Activated CD8-positive, alpha-beta memory T cell treated with anti-CD3 and anti-CD28 coated beads, Interleukin-2, amount 10 ng/mL, durations not matched to agents 7 days and 5 days (primary cell): ENCODE measurements around the gene CHD3. TPM values are rescaled to one million over a fixed set of nuclear protein-coding genes. Genes with fewer than 3 reads are reported as not detected.
A peak's percentile ranks its signal among the peaks of the same experiment; 100 is the strongest.

ENCODE experiments used
- ATAC-seq: fragments of 150-1000 bp; cut with Tn5 transposase; one replicate; pipeline ENCODE4 v1.10.0; 2021; ENCODE audit warnings: moderate library complexity
- CTCF ChIA-PET: fragments of 350-600 bp; sonication (Branson Sonifier 250); formaldehyde crosslinking; loops from one replicate; lab custom pipeline; 2021; ENCODE audit warnings: antibody characterized with exemption; lab: Charles Lee
- DNase-seq: peaks from one replicate; pipeline ENCODE4 v3.0.0-alpha.2; 2020
- H3K27ac Mint-ChIP-seq: one replicate; pipeline ENCODE4 v1.8.0; 2021; ENCODE audit warnings: mild to moderate bottlenecking, mixed read lengths
- H3K27me3 Mint-ChIP-seq: one replicate; pipeline ENCODE4 v1.8.0; 2021; ENCODE audit warnings: mixed read lengths
- H3K36me3 Mint-ChIP-seq: one replicate; pipeline ENCODE4 v1.8.0; 2021; ENCODE audit warnings: mild to moderate bottlenecking, mixed read lengths
- H3K4me1 Mint-ChIP-seq: one replicate; pipeline ENCODE4 v1.8.0; 2021; ENCODE audit warnings: mixed read lengths
- H3K4me3 Mint-ChIP-seq: one replicate; pipeline ENCODE4 v1.8.0; 2021; ENCODE audit warnings: mild to moderate bottlenecking, moderate library complexity, mixed read lengths
- H3K9me3 Mint-ChIP-seq: one replicate; pipeline ENCODE4 v1.8.0; 2022; ENCODE audit warnings: low read depth, mixed read lengths
- total RNA-seq, 2 experiments: library from RNA; stranded (reverse); gene quantifications; one replicate each; pipeline ENCODE4 v1.2.3, GENCODE V29; 2021

Gene CHD3
- total RNA-seq, 2 experiments from 2014 or later: 139 to 147 TPM

DNA sequence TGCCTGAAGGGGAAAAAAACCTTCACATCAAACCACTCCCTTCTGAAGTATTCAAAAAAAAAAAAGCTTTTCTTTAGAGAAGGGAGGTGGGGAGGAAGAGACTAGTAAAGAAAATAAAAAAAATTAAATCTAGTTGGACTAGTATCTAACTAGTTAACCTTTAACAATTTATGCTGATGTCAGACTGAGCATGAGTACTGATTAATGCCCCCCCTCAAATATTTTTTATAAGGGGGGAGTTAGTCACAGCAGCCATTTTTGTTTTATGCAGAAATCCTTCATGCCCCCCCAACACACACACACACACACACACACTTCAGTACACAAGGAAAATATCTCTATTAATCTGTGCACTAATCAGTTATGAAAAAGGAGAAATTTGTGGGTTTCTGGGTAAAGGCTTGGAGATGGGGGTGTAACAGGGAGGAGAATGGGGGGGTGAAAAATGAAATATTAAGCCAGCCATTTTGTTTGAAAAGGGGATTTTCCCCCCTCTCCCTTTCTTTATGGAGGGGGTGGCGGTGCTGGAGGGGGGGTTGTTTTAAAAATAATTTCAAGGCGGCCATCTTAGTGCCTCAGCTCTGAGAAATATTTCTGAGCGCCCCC is 4.7 kb upstream of the CHD3 start:
- H3K9me3 Mint-ChIP-seq: no peaks in the 10 kb centered on the region
- H3K4me3 Mint-ChIP-seq: peak overlapping the region; percentile 62
- DNase-seq (no peak), ATAC-seq (no peak)
- CTCF ChIA-PET: interaction anchor here (0.5 to 2.2 kb wide), 5 partner anchors 15 to 236 kb away, joined by 3 to 6 read pairs (median 4); no protein-coding TSS in a partner anchor
- peaks cover 3% of the 10 kb centered on the region for H3K4me1 Mint-ChIP-seq
- no peaks in the 10 kb centered on the region for H3K27me3 Mint-ChIP-seq
- peak overlapping the region; percentile 72 for H3K27ac Mint-ChIP-seq
- H3K36me3 Mint-ChIP-seq: peaks cover 1% of the 10 kb centered on the region

- Mint-ChIP-seq H3K9me3 (no peaks in the 10 kb centered on the region), H3K4me1 (peaks cover 3% of the 10 kb centered on the region), H3K36me3 (peaks cover 1% of the 10 kb centered on the region), H3K27ac (peak overlapping the region; percentile 77), H3K4me3 (peak overlapping the region; percentile 67), H3K27me3 (no peaks in the 10 kb centered on the region)
- peak; percentile 0 for ATAC-seq
- CTCF ChIA-PET: interaction anchor here (1.0 to 1.8 kb wide), 3 partner anchors 21 to 108 kb away, joined by 4 to 6 read pairs (median 5); no protein-coding TSS in a partner anchor
- peak; percentile 54 for DNase-seq
Observed at GRCh38 chr17:7884581-7885366, 3.8 kb upstream of the CHD3 start.

DNA sequence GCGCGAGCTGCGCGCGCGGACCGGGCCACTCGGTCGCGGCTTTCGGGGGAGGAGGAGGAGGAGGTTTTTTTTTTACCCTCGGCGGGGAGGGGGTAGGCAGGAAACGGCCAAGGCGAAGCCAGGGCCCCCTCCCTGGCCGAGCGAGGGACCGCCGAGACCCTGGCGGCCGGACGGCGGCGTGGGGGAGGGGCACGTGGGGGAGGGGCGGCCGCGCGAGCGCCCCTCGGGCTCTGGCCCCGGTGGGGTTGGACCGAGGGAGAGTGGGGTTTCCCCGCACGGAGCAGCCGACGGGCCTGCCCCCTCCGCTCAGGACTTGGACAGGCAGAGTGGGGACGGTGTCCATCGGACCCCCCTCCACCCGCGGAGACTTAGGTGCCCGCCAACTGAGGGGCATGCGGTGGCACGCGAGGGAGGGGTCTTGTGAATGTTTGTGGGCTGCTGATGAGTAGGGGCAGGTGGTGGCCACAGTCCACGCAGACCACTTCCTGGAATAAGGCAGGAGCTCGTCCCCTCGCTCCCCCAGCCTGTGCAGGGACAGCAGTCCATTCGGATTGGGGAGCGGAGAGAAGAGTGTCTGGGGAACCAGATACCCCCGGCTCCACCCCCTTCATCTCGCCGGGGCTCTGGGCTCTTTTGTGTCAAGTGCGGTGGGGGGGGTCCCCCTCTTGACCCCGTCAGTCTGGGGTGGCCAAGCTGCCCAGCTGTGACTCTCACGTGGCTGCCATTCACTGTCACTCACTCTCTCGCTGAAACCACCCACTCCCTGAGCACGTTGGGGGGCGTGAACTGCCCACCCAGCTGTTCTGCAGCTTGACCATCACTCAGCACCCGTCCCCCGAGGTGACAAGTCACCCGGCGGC is 3.0 kb upstream of the CHD3 start:
- peaks cover 3% of the 10 kb centered on the region for H3K4me1 Mint-ChIP-seq
- H3K36me3 Mint-ChIP-seq: peaks cover 8% of the 10 kb centered on the region
- no peak overlapping the region for H3K4me3 Mint-ChIP-seq
- ATAC-seq (peak; percentile 15), DNase-seq (peak; percentile 72)
- H3K27me3 Mint-ChIP-seq: no peaks in the 10 kb centered on the region
- H3K9me3 Mint-ChIP-seq: no peaks in the 10 kb centered on the region
- CTCF ChIA-PET: interaction anchor here (1.0 to 1.8 kb wide), 8 partner anchors 17 to 107 kb away, joined by 3 to 6 read pairs (median 5); partner anchors contain the start of genes CYB5D1 and NAA38
- no peak overlapping the region for H3K27ac Mint-ChIP-seq

GRCh38 chr17:7886227-7887037 is 2.2 kb upstream of the CHD3 start:
- H3K36me3 Mint-ChIP-seq: peaks cover 16% of the 10 kb centered on the region
- H3K9me3 Mint-ChIP-seq: no peaks in the 10 kb centered on the region
- H3K4me1 Mint-ChIP-seq: peaks cover 3% of the 10 kb centered on the region
- H3K4me3 Mint-ChIP-seq: no peak overlapping the region
- ATAC-seq (peak; percentile 10), DNase-seq (peak; percentile 77)
- no peak overlapping the region for H3K27ac Mint-ChIP-seq
- H3K27me3 Mint-ChIP-seq: no peaks in the 10 kb centered on the region
- CTCF ChIA-PET: interaction anchor here (1.0 to 1.8 kb wide), 8 partner anchors 17 to 106 kb away, joined by 3 to 6 read pairs (median 5); partner anchors contain the start of genes CYB5D1 and NAA38

GRCh38 chr17:7887038-7887481 is 1.5 kb upstream of the CHD3 start:
- Mint-ChIP-seq H3K4me3 (no peak overlapping the region), H3K27me3 (no peaks in the 10 kb centered on the region), H3K27ac (no peak overlapping the region), H3K9me3 (no peaks in the 10 kb centered on the region), H3K36me3 (peaks cover 19% of the 10 kb centered on the region), H3K4me1 (peaks cover 5% of the 10 kb centered on the region)
- CTCF ChIA-PET: no interaction called here
- ATAC-seq (no peak), DNase-seq (no peak)

GRCh38 chr17:7887482-7888183 is 956 bp upstream of the CHD3 start:
- Mint-ChIP-seq H3K27me3 (no peaks in the 10 kb centered on the region), H3K36me3 (peaks cover 20% of the 10 kb centered on the region), H3K4me3 (no peak overlapping the region), H3K9me3 (no peaks in the 10 kb centered on the region), H3K4me1 (peaks cover 6% of the 10 kb centered on the region), H3K27ac (no peak overlapping the region)
- CTCF ChIA-PET: interaction anchor here (1.4 kb wide), 1 partner anchor 26 kb away, joined by 3 read pairs; no protein-coding TSS in a partner anchor
- ATAC-seq: peak; percentile 81
- peak; percentile 95 for DNase-seq

GRCh38 chr17:7889166-7889955 is 772 bp downstream of the CHD3 start:
- Mint-ChIP-seq H3K4me1 (peaks cover 3% of the 10 kb centered on the region), H3K27me3 (no peaks in the 10 kb centered on the region), H3K36me3 (peaks cover 30% of the 10 kb centered on the region), H3K4me3 (no peak overlapping the region), H3K27ac (peak overlapping the region; percentile 40), H3K9me3 (no peaks in the 10 kb centered on the region)
- ATAC-seq: no peak
- no peak for DNase-seq
- CTCF ChIA-PET: interaction anchor here (0.9 to 1.5 kb wide), 4 partner anchors 21 to 33 kb away, joined by 3 to 4 read pairs (median 3); partner anchors contain the start of gene RNF227

DNA sequence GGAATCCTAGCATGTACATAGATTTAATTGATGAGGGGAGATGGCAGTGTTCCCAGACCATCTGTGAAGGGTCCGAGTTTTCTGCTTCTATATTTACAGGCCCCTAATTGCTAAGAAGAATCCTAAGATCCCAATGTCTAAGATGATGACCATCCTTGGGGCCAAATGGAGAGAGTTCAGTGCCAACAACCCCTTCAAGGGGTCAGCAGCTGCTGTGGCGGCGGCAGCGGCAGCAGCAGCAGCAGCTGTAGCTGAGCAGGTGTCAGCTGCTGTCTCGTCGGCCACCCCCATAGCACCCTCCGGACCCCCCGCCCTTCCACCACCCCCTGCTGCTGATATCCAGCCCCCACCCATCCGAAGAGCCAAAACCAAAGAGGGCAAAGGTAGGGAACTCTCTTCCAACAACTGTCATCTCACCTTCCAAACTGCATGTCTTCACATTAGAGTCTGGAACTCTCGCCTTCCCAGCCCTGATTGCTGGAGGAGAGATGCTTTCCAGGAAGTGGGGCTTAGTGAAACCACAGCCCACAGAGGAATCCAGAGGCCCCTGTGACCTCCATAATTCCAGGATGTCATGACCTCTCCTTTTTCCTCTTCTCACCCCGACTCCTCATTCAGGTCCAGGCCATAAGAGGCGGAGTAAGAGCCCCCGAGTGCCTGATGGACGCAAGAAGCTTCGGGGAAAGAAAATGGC is 4.7 kb downstream of the CHD3 start:
- H3K4me1 Mint-ChIP-seq: peaks cover 4% of the 10 kb centered on the region
- H3K4me3 Mint-ChIP-seq: no peak overlapping the region
- DNase-seq: peak; percentile 27
- no peaks in the 10 kb centered on the region for H3K9me3 Mint-ChIP-seq
- CTCF ChIA-PET: no interaction called here
- ATAC-seq: no peak
- H3K27ac Mint-ChIP-seq: no peak overlapping the region
- H3K36me3 Mint-ChIP-seq: peaks cover 57% of the 10 kb centered on the region
- no peaks in the 10 kb centered on the region for H3K27me3 Mint-ChIP-seq

DNA sequence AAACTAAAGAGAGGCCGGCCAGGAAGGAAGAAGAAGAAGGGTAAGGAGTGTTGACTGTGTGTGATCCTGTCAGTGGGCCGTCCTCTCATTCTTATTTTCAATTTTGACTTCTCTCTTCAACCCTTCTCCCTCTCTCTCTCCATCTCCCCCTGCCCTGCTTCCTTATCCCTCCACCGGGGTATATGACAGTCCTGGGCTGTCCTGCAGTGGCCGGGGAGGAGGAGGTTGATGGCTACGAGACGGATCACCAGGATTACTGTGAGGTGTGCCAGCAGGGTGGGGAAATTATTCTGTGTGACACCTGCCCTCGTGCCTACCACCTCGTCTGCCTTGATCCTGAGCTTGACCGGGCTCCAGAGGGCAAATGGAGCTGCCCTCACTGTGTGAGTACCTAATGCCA is 5.6 kb downstream of the CHD3 start:
- CTCF ChIA-PET: no interaction called here
- DNase-seq (no peak), ATAC-seq (no peak)
- no peaks in the 10 kb centered on the region for H3K27me3 Mint-ChIP-seq
- peaks cover 63% of the 10 kb centered on the region for H3K36me3 Mint-ChIP-seq
- H3K27ac Mint-ChIP-seq: no peak overlapping the region
- H3K4me1 Mint-ChIP-seq: peaks cover 4% of the 10 kb centered on the region
- H3K9me3 Mint-ChIP-seq: no peaks in the 10 kb centered on the region
- H3K4me3 Mint-ChIP-seq: no peak overlapping the region

GRCh38 chr17:7894866-7895265 is 6.3 kb downstream of the CHD3 start:
- H3K4me3 Mint-ChIP-seq: no peak overlapping the region
- no peak overlapping the region for H3K27ac Mint-ChIP-seq
- ATAC-seq (no peak), DNase-seq (no peak)
- H3K27me3 Mint-ChIP-seq: no peaks in the 10 kb centered on the region
- peaks cover 4% of the 10 kb centered on the region for H3K4me1 Mint-ChIP-seq
- H3K9me3 Mint-ChIP-seq: no peaks in the 10 kb centered on the region
- CTCF ChIA-PET: interaction anchor here (0.6 kb wide), 1 partner anchor 33 kb away, joined by 3 read pairs; no protein-coding TSS in a partner anchor
- peaks cover 68% of the 10 kb centered on the region for H3K36me3 Mint-ChIP-seq

- no peak overlapping the region for H3K4me3 Mint-ChIP-seq
Observed at GRCh38 chr17:7897090-7897489, 8.5 kb downstream of the CHD3 start.

More at GRCh38 chr17:7897090-7897489, 8.5 kb downstream of the CHD3 start:
- CTCF ChIA-PET: interaction anchor here (1.2 to 4.5 kb wide), 4 partner anchors 24 to 80 kb away, joined by 3 to 24 read pairs (median 3); no protein-coding TSS in a partner anchor
- peaks cover 65% of the 10 kb centered on the region for H3K36me3 Mint-ChIP-seq
- peaks cover 2% of the 10 kb centered on the region for H3K4me1 Mint-ChIP-seq
- H3K27me3 Mint-ChIP-seq: no peaks in the 10 kb centered on the region
- H3K27ac Mint-ChIP-seq: no peak overlapping the region
- ATAC-seq (no peak), DNase-seq (no peak)
- no peaks in the 10 kb centered on the region for H3K9me3 Mint-ChIP-seq
